Prostate gland (tissue), 2 donors: ENCODE results near the gene PRKG1. TPM values are rescaled to one million over a fixed set of nuclear protein-coding genes. Genes with fewer than 3 reads are reported as not detected.

Experiments
- DNase-seq: peaks from one replicate; pipeline ENCODE4 v3.0.0-alpha.2; 2019; ENCODE audit warnings: low spot score
- H3K27ac ChIP-seq, 2 donors: fragments of 200-600 bp; sonication (generic); 2 replicates each; pipeline ENCODE4 v1.5.1; 2017 to 2019
- H3K27me3 ChIP-seq: fragments of 200-600 bp; sonication (generic); replicated peaks from 2 replicates; pipeline ENCODE4 v1.5.1; 2019; ENCODE audit not compliant: insufficient read depth
- H3K36me3 ChIP-seq, 2 donors: fragments of 200-600 bp; sonication (generic); 1 replicate in 1 of 2; 2 replicates in 1 of 2; pipeline versions ENCODE4 v1.5.1 to v1.8.1; 2017 to 2019
- H3K4me1 ChIP-seq: fragments of 200-600 bp; sonication (generic); replicated peaks from 2 replicates; pipeline ENCODE4 v1.5.1; 2019
- H3K4me3 ChIP-seq, 2 donors: fragments of 200-600 bp; sonication (generic); 2 replicates each; pipeline ENCODE4 v1.5.1; 2017 to 2019
- H3K9me3 ChIP-seq: fragments of 200-600 bp; sonication (generic); 2 replicates; pipeline ENCODE4 v1.5.1; 2017
- CTCF ChIP-seq, 4 experiments: fragments of 200-600 bp in 2 of 4; fragments of 450-650 bp in 2 of 4; sonication (generic) in 2 of 4; IDR thresholded peaks; 1 replicate in 3 of 4; 2 replicates in 1 of 4; pipeline ENCODE4 v1.5.1; 2016 to 2019; ENCODE audit warnings: antibody characterized with exemption in 4 of 4, mild to moderate bottlenecking in 2 of 4, moderate library complexity in 2 of 4
- POLR2A ChIP-seq: fragments of 450-650 bp; IDR thresholded peaks from one replicate; pipeline ENCODE4 v1.6.1; 2016; ENCODE audit warnings: antibody characterized with exemption, mild to moderate bottlenecking
- POLR2AphosphoS5 ChIP-seq: sonication (generic); formaldehyde crosslinking; IDR thresholded peaks from one replicate; pipeline ENCODE4 v1.6.1; 2017; ENCODE audit warnings: antibody characterized with exemption
- WGBS: methylation state at CpG from one replicate; pipeline ENCODE4 v1.1.5; 2018; 5-methylcytosine and 5-hydroxymethylcytosine counted together
- intact Hi-C: fragments of 100-400 bp; cut with DNase I; formaldehyde crosslinking; loops from one replicate; pipeline ENCODE4 v1.14.2; 2022
- total RNA-seq, 2 donors: library from RNA; depleted of rRNA; stranded (reverse); fragments of >200 nt; gene quantifications; one replicate each; pipeline ENCODE4 v1.1.0, GENCODE V29; 2016

Gene PRKG1
- total RNA-seq, 2 donors from 2014 or later: 2.7 to 9.0 TPM

GRCh38 chr10:51892313-51892712 is 818.0 kb downstream of the PRKG1 start:
- DNase-seq: no peak
- intact Hi-C loops: no loop called here
- H3K27ac ChIP-seq: no peak overlapping the region
- H3K4me3 ChIP-seq: no peak overlapping the region
- H3K9me3 ChIP-seq: no peaks in the 10 kb centered on the region
- no peaks in the 10 kb centered on the region for H3K4me1 ChIP-seq
- no peaks in the 10 kb centered on the region for H3K36me3 ChIP-seq
- TF ChIP-seq POLR2A (no peak), CTCF (IDR thresholded peaks at IDR 0.05) (no peak), POLR2AphosphoS5 (no peak)
- no peaks in the 10 kb centered on the region for H3K27me3 ChIP-seq
- 87% methylated on average over 1 of the region's 1 CpG for WGBS

GRCh38 chr10:51892965-51893658 is 818.8 kb downstream of the PRKG1 start:
- DNase-seq: no peak
- H3K27me3 ChIP-seq: no peaks in the 10 kb centered on the region
- H3K36me3 ChIP-seq: no peaks in the 10 kb centered on the region
- no peaks in the 10 kb centered on the region for H3K4me1 ChIP-seq
- intact Hi-C loops: no loop called here
- 39% methylated on average over 1 of the region's 1 CpG for WGBS
- H3K9me3 ChIP-seq: no peaks in the 10 kb centered on the region
- no peak for TF ChIP-seq POLR2A
- TF ChIP-seq CTCF (IDR thresholded peaks at IDR 0.05): no peak
- no peak for TF ChIP-seq POLR2AphosphoS5
- H3K4me3 ChIP-seq: no peak overlapping the region
- H3K27ac ChIP-seq: no peak overlapping the region

GRCh38 chr10:51894771-51895578 is 820.7 kb downstream of the PRKG1 start:
- no peak for DNase-seq
- Histone ChIP-seq H3K27me3 (no peaks in the 10 kb centered on the region), H3K4me1 (no peaks in the 10 kb centered on the region), H3K27ac (no peak overlapping the region), H3K36me3 (no peaks in the 10 kb centered on the region), H3K9me3 (no peaks in the 10 kb centered on the region), H3K4me3 (no peak overlapping the region)
- TF ChIP-seq POLR2AphosphoS5: no peak
- no peak for TF ChIP-seq CTCF (IDR thresholded peaks at IDR 0.05)
- no peak for TF ChIP-seq POLR2A
- 64% methylated on average over 5 of the region's 5 CpGs for WGBS
- intact Hi-C loops: no loop called here

GRCh38 chr10:51896849-51897248 is 822.6 kb downstream of the PRKG1 start:
- DNase-seq: no peak
- Histone ChIP-seq H3K4me3 (no peak overlapping the region), H3K4me1 (no peaks in the 10 kb centered on the region), H3K27ac (no peak overlapping the region), H3K36me3 (no peaks in the 10 kb centered on the region), H3K9me3 (no peaks in the 10 kb centered on the region), H3K27me3 (no peaks in the 10 kb centered on the region)
- 21% methylated on average over 1 of the region's 1 CpG for WGBS
- no peak for TF ChIP-seq POLR2AphosphoS5
- no peak for TF ChIP-seq POLR2A
- no peak for TF ChIP-seq CTCF (IDR thresholded peaks at IDR 0.05)
- intact Hi-C loops: no loop called here

GRCh38 chr10:51897560-51897959 is 823.3 kb downstream of the PRKG1 start:
- Histone ChIP-seq H3K4me3 (no peak overlapping the region), H3K36me3 (no peaks in the 10 kb centered on the region), H3K9me3 (no peaks in the 10 kb centered on the region), H3K27me3 (no peaks in the 10 kb centered on the region), H3K27ac (no peak overlapping the region), H3K4me1 (no peaks in the 10 kb centered on the region)
- no peak for DNase-seq
- no peak for TF ChIP-seq POLR2AphosphoS5
- no peak for TF ChIP-seq POLR2A
- TF ChIP-seq CTCF (IDR thresholded peaks at IDR 0.05): no peak
- 93% methylated on average over 1 of the region's 1 CpG for WGBS
- intact Hi-C loops: no loop called here
